ENCODE results near the gene SNCAIP.
"Not testable (repeated sequence)": the region's sequence is repeated elsewhere in the genome, so short reads cannot be mapped to it uniquely, and the experiment has no call there.

SNCAIP gene

GRCh38 chr5:122358372-122358979, 46.4 kb downstream of the SNCAIP start:
- DNase-seq (ENCODE audit: low spot score) = no peak

GRCh38 chr5:122362361-122362760, 50.3 kb downstream of the SNCAIP start:
- no peak for DNase-seq (ENCODE audit: low spot score)

DNA sequence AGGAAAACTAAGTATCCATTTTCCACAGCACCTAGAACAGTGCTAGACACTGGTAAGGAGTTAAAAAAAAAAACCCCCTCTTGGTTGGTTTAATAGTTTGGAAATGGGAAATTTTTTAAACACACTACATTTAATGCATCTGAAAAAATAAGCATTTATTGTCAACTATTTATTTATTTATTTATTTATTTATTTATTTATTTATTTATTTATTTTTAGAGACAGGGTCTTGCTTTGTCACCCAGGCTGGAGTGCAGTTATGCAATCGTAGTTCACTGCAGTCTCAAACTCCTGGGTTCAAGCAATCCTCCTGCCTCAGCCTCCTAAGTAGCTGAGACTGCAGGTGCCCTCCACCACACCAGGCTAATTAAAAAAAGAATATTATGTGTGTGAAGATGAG, 51.6 kb downstream of the SNCAIP start:
- DNase-seq (ENCODE audit: low spot score) = no peak

GRCh38 chr5:122366501-122366900, 54.5 kb downstream of the SNCAIP start:
- no peak for DNase-seq (ENCODE audit: low spot score)

GRCh38 chr5:122367456-122367855, 55.4 kb downstream of the SNCAIP start:
- no peak for DNase-seq (ENCODE audit: low spot score)

DNA sequence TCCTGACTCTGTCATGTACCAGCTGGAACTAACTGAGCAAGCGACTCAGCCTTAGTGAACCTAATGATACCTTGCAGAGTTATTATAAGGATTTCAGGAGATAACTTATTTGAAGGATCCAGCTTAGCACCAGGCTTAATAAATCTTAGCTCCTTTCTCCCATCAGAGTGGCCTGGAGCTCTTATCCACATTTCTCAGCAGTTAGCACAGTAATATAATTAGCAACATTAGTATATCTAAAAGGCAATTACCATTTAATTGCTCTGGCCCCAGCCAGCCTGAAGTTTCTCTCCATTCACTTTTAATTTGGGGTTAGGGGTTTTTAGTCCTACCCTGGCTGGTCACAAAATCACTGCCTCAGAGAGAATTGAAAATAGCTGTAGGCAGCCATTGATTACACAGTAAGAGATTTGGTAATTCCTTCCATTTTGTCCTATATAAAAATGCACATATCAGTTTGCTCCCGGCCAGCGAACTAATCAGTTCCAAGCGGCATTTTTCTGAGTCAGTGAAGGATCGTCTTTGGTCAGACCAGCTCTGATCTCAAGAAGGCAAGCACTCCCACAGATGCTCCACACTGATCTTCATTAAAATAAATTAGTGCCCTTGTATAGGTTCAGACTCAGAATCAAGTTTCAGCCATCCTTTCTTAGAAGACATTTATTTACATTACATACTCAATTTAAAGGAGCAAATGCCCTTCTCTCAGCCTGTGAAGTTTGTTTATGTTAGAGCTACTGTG, 56.6 kb downstream of the SNCAIP start:
- DNase-seq (ENCODE audit: low spot score) = no peak

GRCh38 chr5:122369253-122369815, 57.3 kb downstream of the SNCAIP start:
- no peak for DNase-seq (ENCODE audit: low spot score)

GRCh38 chr5:122371511-122372151, 59.6 kb downstream of the SNCAIP start:
- no peak for DNase-seq (ENCODE audit: low spot score)

- no peak for DNase-seq (ENCODE audit: low spot score)
Measured at GRCh38 chr5:122374110-122374509, 62.1 kb downstream of the SNCAIP start.

GRCh38 chr5:122375801-122376200, 63.8 kb downstream of the SNCAIP start:
- DNase-seq (ENCODE audit: low spot score) = no peak

GRCh38 chr5:122376250-122376649, 64.2 kb downstream of the SNCAIP start:
- DNase-seq (ENCODE audit: low spot score) = no peak

DNA sequence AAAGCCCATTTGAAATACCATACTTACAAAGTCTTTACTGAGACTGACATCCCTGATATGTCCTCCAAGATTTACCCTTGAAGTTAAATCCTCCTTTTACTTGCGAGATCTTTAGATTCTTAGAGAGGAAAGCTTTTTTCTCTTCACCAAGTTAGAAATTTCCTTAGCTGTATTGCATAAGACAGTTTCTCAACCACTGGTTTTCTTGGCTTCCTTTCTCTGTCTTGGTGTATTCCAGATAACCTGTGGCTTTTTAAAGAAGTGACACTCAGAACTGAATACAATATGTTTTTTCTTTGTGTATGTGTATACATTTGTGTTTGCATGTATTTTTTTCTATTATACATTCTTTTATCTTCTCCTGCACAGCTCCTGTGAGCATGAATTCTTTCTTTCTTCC, 65.0 kb downstream of the SNCAIP start:
- no peak for DNase-seq (ENCODE audit: low spot score)

GRCh38 chr5:122382938-122383337, 70.9 kb downstream of the SNCAIP start:
- DNase-seq (ENCODE audit: low spot score) = not testable (repeated sequence)

GRCh38 chr5:122384739-122385235, 72.8 kb downstream of the SNCAIP start:
- no peak for DNase-seq (ENCODE audit: low spot score)

DNA sequence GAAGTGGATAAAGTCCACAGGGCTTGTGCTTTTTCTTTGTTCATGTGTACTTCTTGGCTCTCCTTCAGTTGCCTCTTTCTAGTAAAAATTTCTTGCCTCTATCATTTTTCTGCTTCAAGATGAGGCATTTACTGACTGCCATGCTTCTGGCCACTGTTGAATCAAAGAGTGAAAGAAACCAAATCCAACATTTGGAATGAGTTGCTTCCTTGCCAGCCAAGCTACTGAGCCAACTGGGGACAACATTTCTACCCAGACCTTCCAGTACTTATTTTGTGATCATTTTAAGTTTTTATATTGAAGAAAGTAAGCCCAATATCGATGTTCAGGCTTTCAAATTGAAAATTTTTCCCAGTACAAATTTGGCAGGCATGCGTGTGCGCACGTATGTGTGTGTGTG, 73.2 kb downstream of the SNCAIP start:
- no peak for DNase-seq (ENCODE audit: low spot score)

GRCh38 chr5:122385808-122386207, 73.8 kb downstream of the SNCAIP start:
- DNase-seq (ENCODE audit: low spot score) = no peak

GRCh38 chr5:122390154-122390553, 78.1 kb downstream of the SNCAIP start:
- no peak for DNase-seq (ENCODE audit: low spot score)

- DNase-seq (ENCODE audit: low spot score) = no peak
Measured at GRCh38 chr5:122390694-122391093, 78.7 kb downstream of the SNCAIP start.

- DNase-seq (ENCODE audit: low spot score) = no peak
Measured at GRCh38 chr5:122391621-122392020, 79.6 kb downstream of the SNCAIP start.

DNA sequence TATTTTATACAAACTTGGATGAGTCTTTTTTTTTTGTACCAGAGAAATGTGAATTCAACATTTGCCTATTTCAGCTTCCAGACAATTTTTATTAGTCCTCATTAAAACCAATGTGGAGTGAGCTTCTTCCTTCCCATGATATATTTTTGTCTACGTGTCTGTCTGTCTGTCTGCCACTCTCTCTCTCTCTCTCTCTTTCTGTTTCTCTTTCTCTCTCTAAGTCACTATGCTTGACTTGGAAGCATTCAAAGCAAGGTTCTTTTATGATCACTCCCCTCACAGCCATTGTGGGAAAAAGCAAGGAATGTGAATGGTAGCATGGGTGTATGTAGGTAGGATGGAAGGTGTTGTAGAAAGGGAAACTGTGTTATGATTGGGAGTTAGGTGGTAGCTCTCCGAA, 80.2 kb downstream of the SNCAIP start:
- DNase-seq (ENCODE audit: low spot score) = no peak

DNA sequence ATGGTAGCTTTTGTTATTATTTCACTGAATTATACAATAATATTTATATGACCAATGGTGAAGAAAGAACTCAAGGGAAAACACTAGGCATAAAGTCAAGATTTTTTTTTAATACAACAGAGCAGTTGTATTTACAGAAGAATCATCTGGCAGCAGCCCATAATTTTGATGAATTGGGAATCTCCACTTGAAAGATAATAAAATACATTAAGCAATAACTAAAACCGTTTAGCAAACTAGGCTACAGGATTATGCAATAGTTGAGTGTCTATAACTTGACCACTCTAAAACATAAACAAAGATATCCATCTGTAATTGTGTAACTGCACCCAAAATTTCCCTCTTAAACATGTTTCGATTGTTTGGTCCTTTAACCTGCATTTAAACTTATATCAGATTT, 80.8 kb downstream of the SNCAIP start:
- DNase-seq (ENCODE audit: low spot score) = no peak

DNA sequence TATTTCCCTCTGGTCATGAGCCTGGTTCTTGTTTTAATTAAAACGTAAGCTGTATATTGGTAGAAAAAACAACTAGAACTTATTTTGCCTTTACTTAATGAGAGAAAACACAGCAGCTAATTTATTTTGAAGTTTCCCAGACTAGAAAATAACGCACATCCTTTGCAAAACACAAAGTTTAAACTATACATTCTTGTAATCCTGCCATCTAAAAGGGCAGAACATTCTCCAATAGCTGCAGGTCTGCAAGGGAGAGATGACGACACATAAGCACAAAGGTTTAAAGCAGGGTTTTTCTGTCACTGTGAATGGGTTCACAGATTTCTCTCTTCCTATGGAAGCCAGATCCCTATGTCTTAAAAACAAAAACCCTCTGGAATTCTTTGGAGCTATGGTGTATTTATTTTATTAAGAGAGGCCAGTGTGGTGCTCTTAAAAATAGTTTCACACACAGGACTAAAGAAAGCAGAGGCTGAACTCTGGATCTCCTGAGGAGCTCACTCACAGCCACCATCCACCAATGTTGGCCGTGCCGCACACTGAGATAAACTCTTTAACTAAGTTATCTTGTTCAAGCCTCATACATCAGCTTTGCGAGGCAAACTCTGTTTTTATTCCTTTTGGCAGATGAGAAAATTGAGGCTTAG, 82.4 kb downstream of the SNCAIP start:
- no peak for DNase-seq (ENCODE audit: low spot score)

Measured in hepatic stellate cell (primary cell).